WTC11 (cell line): Measurements from ENCODE around the gene TMEM165. TPM values are rescaled to one million over a fixed set of nuclear protein-coding genes. Genes with fewer than 3 reads are reported as not detected.
"Not testable (repeated sequence)": the region's sequence is repeated elsewhere in the genome, so short reads cannot be mapped to it uniquely, and the experiment has no call there.

Experiments used
- ATAC-seq: fragments of 200-7000 bp; cut with Tn5 transposase; 2 replicates; pipeline ENCODE4 v1.10.0; 2021; ENCODE audit warnings: mild to moderate bottlenecking, moderate library complexity
- CTCF ChIA-PET: fragments of 300-600 bp; sonication (Branson Sonifier 250); formaldehyde crosslinking; loops from one replicate; lab custom pipeline; 2021; ENCODE audit warnings: antibody characterized with exemption; lab: Charles Lee
- POLR2A ChIA-PET: fragments of 350-600 bp; sonication (Branson Sonifier 250); formaldehyde crosslinking; loops from one replicate; lab custom pipeline; 2021; ENCODE audit warnings: antibody characterized with exemption; lab: Charles Lee
- DNase-seq: peaks from one replicate; pipeline ENCODE4 v3.0.0; 2021; ENCODE audit warnings: low spot score
- H3K27ac Mint-ChIP-seq: 2 replicates; pipeline ENCODE4 v1.8.0; 2021; ENCODE audit warnings: mixed read lengths
- H3K27me3 Mint-ChIP-seq: 2 replicates; pipeline ENCODE4 v1.8.0; 2021; ENCODE audit warnings: low read depth, mild to moderate bottlenecking, moderate library complexity, mixed read lengths
- H3K36me3 Mint-ChIP-seq: 2 replicates; pipeline ENCODE4 v1.8.0; 2021; ENCODE audit warnings: mixed read lengths
- H3K4me1 Mint-ChIP-seq: 2 replicates; pipeline ENCODE4 v1.8.0; 2022; ENCODE audit warnings: mixed read lengths
- H3K4me3 Mint-ChIP-seq: 2 replicates; pipeline ENCODE4 v1.8.0; 2021; ENCODE audit warnings: mild to moderate bottlenecking, moderate library complexity, mixed read lengths
- H3K9me3 Mint-ChIP-seq: 2 replicates; pipeline ENCODE4 v1.8.0; 2021; ENCODE audit warnings: mixed read lengths
- ATF6 ChIP-seq: sonication (generic); formaldehyde crosslinking; IDR thresholded peaks from 2 replicates; pipeline ENCODE4 v1.8.1; 2023; ENCODE audit warnings: mild to moderate bottlenecking, missing genetic modification reagents
- CTCF ChIP-seq: fragments of 200-600 bp; IDR thresholded peaks from 2 replicates; pipeline ENCODE4 v1.8.0; 2022; ENCODE audit warnings: antibody characterized with exemption
- E2F5 ChIP-seq: sonication (generic); formaldehyde crosslinking; IDR thresholded peaks from 2 replicates; pipeline ENCODE4 v1.8.1; 2022; ENCODE audit warnings: mild to moderate bottlenecking, moderate library complexity, missing genetic modification reagents
- ELF4 ChIP-seq: sonication (generic); formaldehyde crosslinking; IDR thresholded peaks from 2 replicates; pipeline ENCODE4 v1.8.1; 2022; ENCODE audit warnings: low read depth, mild to moderate bottlenecking, moderate library complexity, missing genetic modification reagents
- JUN ChIP-seq: sonication (generic); formaldehyde crosslinking; IDR thresholded peaks from 2 replicates; pipeline ENCODE4 v1.8.0; 2023; ENCODE audit warnings: mild to moderate bottlenecking, missing genetic modification reagents
- MLX ChIP-seq: sonication (generic); formaldehyde crosslinking; IDR thresholded peaks from 2 replicates; pipeline ENCODE4 v1.8.1; 2023; ENCODE audit warnings: mild to moderate bottlenecking, missing genetic modification reagents, moderate library complexity
- NFATC4 ChIP-seq: fragments of 250-450 bp; sonication (Bioruptor Pico); IDR thresholded peaks from 2 replicates; pipeline ENCODE4 v1.9.0; 2021; ENCODE audit warnings: mild to moderate bottlenecking
- NR2C2 ChIP-seq: sonication (generic); formaldehyde crosslinking; IDR thresholded peaks from 2 replicates; pipeline ENCODE4 v1.8.0; 2022; ENCODE audit warnings: mild to moderate bottlenecking, missing genetic modification reagents
- OVOL2 ChIP-seq: fragments of 250-450 bp; sonication (Bioruptor Pico); IDR thresholded peaks from 2 replicates; pipeline ENCODE4 v1.9.0; 2021; ENCODE audit warnings: mild to moderate bottlenecking, borderline replicate concordance
- SMAD3 ChIP-seq: sonication (generic); formaldehyde crosslinking; IDR thresholded peaks from 2 replicates; pipeline ENCODE4 v1.8.0; 2022; ENCODE audit warnings: missing genetic modification reagents, mild to moderate bottlenecking, borderline replicate concordance
- TEAD4 ChIP-seq: sonication (generic); formaldehyde crosslinking; IDR thresholded peaks from 2 replicates; pipeline ENCODE4 v1.8.0; 2022; ENCODE audit warnings: mild to moderate bottlenecking, missing genetic modification reagents
- ZNF121 ChIP-seq: sonication (generic); formaldehyde crosslinking; IDR thresholded peaks from 2 replicates; pipeline ENCODE4 v1.8.0; 2023; ENCODE audit warnings: missing genetic modification reagents
- ZSCAN18 ChIP-seq: fragments of 250-450 bp; sonication (Bioruptor Pico); IDR thresholded peaks from 2 replicates; pipeline ENCODE4 v2.1.2; 2022; ENCODE audit warnings: mild to moderate bottlenecking, moderate library complexity
- total RNA-seq: library from RNA; stranded (reverse); gene quantifications from 3 replicates; pipeline ENCODE4 v1.2.3, GENCODE V29; 2021
- TF ChIP-seq, protein P1 (sequence below): fragments of 250-450 bp; sonication (Bioruptor Pico); IDR thresholded peaks from 2 replicates; pipeline ENCODE4 v1.9.0; 2021; ENCODE audit warnings: mild to moderate bottlenecking, borderline replicate concordance
- TF ChIP-seq, protein P2 (sequence below): sonication (generic); formaldehyde crosslinking; IDR thresholded peaks from 2 replicates; pipeline ENCODE4 v1.8.0; 2022; ENCODE audit warnings: missing genetic modification reagents

Gene TMEM165
- total RNA-seq, 1 experiment from 2014 or later, result 88.6 TPM

- TF ChIP-seq, protein P1, sequence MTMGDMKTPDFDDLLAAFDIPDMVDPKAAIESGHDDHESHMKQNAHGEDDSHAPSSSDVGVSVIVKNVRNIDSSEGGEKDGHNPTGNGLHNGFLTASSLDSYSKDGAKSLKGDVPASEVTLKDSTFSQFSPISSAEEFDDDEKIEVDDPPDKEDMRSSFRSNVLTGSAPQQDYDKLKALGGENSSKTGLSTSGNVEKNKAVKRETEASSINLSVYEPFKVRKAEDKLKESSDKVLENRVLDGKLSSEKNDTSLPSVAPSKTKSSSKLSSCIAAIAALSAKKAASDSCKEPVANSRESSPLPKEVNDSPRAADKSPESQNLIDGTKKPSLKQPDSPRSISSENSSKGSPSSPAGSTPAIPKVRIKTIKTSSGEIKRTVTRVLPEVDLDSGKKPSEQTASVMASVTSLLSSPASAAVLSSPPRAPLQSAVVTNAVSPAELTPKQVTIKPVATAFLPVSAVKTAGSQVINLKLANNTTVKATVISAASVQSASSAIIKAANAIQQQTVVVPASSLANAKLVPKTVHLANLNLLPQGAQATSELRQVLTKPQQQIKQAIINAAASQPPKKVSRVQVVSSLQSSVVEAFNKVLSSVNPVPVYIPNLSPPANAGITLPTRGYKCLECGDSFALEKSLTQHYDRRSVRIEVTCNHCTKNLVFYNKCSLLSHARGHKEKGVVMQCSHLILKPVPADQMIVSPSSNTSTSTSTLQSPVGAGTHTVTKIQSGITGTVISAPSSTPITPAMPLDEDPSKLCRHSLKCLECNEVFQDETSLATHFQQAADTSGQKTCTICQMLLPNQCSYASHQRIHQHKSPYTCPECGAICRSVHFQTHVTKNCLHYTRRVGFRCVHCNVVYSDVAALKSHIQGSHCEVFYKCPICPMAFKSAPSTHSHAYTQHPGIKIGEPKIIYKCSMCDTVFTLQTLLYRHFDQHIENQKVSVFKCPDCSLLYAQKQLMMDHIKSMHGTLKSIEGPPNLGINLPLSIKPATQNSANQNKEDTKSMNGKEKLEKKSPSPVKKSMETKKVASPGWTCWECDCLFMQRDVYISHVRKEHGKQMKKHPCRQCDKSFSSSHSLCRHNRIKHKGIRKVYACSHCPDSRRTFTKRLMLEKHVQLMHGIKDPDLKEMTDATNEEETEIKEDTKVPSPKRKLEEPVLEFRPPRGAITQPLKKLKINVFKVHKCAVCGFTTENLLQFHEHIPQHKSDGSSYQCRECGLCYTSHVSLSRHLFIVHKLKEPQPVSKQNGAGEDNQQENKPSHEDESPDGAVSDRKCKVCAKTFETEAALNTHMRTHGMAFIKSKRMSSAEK (CRISPR knock-in tag), result no peak
- TF ChIP-seq TEAD4, result no peak
- TF ChIP-seq MLX (CRISPR knock-in tag), result no peak
Observed at GRCh38 chr4:55348466-55348865, 47.3 kb upstream of the TMEM165 start (continued).

GRCh38 chr4:55350870-55351269 lies 44.9 kb upstream of the TMEM165 start:
- Mint-ChIP-seq H3K36me3 (peaks cover 31% of the 10 kb centered on the region), H3K9me3 (peaks cover 18% of the 10 kb centered on the region), H3K4me1 (peaks cover 17% of the 10 kb centered on the region)
- POLR2A ChIA-PET, H3K4me3 Mint-ChIP-seq, H3K27me3 Mint-ChIP-seq, H3K27ac Mint-ChIP-seq, CTCF ChIA-PET, DNase-seq, ATAC-seq: not testable (repeated sequence)

GRCh38 chr4:55351824-55352223 lies 43.9 kb upstream of the TMEM165 start:
- ChIA-PET CTCF (no interaction called here), POLR2A (no interaction called here)
- DNase-seq (no peak), ATAC-seq (no peak)
- Mint-ChIP-seq H3K4me1 (peaks cover 16% of the 10 kb centered on the region), H3K27me3 (no peaks in the 10 kb centered on the region), H3K4me3 (no peak overlapping the region), H3K27ac (no peak overlapping the region), H3K9me3 (peaks cover 18% of the 10 kb centered on the region), H3K36me3 (peaks cover 31% of the 10 kb centered on the region)
- TF ChIP-seq, protein P2, sequence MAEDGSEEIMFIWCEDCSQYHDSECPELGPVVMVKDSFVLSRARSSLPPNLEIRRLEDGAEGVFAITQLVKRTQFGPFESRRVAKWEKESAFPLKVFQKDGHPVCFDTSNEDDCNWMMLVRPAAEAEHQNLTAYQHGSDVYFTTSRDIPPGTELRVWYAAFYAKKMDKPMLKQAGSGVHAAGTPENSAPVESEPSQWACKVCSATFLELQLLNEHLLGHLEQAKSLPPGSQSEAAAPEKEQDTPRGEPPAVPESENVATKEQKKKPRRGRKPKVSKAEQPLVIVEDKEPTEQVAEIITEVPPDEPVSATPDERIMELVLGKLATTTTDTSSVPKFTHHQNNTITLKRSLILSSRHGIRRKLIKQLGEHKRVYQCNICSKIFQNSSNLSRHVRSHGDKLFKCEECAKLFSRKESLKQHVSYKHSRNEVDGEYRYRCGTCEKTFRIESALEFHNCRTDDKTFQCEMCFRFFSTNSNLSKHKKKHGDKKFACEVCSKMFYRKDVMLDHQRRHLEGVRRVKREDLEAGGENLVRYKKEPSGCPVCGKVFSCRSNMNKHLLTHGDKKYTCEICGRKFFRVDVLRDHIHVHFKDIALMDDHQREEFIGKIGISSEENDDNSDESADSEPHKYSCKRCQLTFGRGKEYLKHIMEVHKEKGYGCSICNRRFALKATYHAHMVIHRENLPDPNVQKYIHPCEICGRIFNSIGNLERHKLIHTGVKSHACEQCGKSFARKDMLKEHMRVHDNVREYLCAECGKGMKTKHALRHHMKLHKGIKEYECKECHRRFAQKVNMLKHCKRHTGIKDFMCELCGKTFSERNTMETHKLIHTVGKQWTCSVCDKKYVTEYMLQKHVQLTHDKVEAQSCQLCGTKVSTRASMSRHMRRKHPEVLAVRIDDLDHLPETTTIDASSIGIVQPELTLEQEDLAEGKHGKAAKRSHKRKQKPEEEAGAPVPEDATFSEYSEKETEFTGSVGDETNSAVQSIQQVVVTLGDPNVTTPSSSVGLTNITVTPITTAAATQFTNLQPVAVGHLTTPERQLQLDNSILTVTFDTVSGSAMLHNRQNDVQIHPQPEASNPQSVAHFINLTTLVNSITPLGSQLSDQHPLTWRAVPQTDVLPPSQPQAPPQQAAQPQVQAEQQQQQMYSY (CRISPR knock-in tag), result no peak
- TF ChIP-seq, all 79 proteins: peak for 0

DNA sequence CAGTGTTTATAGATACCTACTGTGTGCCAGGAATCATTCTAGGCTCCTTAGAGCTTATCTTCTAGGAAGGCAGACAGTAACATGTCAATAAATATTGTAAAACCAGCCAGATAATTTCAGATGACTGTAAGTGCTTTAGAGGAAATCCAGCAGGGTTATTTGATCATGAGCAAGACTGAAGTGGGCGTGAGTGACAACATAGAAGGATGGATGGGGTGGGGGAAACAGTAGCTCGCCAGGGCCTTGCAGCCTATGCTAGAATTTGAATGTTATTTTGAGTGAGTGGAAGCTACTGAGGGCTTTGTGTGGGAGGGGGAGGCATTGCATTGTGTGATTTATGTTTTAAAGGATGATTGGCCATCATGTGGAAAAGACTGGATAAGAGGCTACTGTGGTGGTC lies 43.0 kb upstream of the TMEM165 start:
- POLR2A ChIA-PET, result interaction anchor here (0.5 kb wide), 1 partner anchor 46 kb away, joined by 6 read pairs; no protein-coding TSS in a partner anchor
- Mint-ChIP-seq H3K9me3 (peaks cover 18% of the 10 kb centered on the region), H3K4me3 (no peak overlapping the region), H3K36me3 (peaks cover 31% of the 10 kb centered on the region), H3K27ac (no peak overlapping the region), H3K27me3 (no peaks in the 10 kb centered on the region), H3K4me1 (peaks cover 9% of the 10 kb centered on the region)
- DNase-seq (no peak), ATAC-seq (no peak)
- CTCF ChIA-PET, result interaction anchor here (0.6 to 1.2 kb wide), 2 partner anchors 168 to 1136 kb away, joined by 3 read pairs; no protein-coding TSS in a partner anchor
- no peak for TF ChIP-seq SMAD3 (CRISPR knock-in tag)
- TF ChIP-seq ELF4 (CRISPR knock-in tag), result no peak
- TF ChIP-seq E2F5 (CRISPR knock-in tag), result no peak
- TF ChIP-seq NFATC4, result no peak
- TF ChIP-seq OVOL2, result no peak
- no peak for TF ChIP-seq NR2C2 (CRISPR knock-in tag)
- no peak for TF ChIP-seq ATF6
- TF ChIP-seq JUN (CRISPR knock-in tag), result no peak
- no peak for TF ChIP-seq CTCF
- no peak for TF ChIP-seq ZSCAN18 (CRISPR knock-in tag)
- no peak for TF ChIP-seq ZNF121 (CRISPR knock-in tag)
